Measurements from ENCODE around the gene HDAC7.
A peak's percentile ranks its signal among the peaks of the same experiment; 100 is the strongest.

The HDAC7 gene

GRCh38 chr12:47803191-47803875, 16.4 kb downstream of the HDAC7 start:
- peaks cover 33% of the 10 kb centered on the region for H3K36me3 Mint-ChIP-seq (ENCODE audit: low read depth)
- H3K27me3 Mint-ChIP-seq (ENCODE audit: low read depth) = no peaks in the 10 kb centered on the region
- peak overlapping the region; percentile 83 for H3K27ac Mint-ChIP-seq
- peaks cover 85% of the 10 kb centered on the region for H3K4me1 Mint-ChIP-seq (ENCODE audit: low read depth)
- H3K9me3 Mint-ChIP-seq = no peaks in the 10 kb centered on the region
- peak overlapping the region; percentile 73 for H3K4me3 Mint-ChIP-seq

DNA sequence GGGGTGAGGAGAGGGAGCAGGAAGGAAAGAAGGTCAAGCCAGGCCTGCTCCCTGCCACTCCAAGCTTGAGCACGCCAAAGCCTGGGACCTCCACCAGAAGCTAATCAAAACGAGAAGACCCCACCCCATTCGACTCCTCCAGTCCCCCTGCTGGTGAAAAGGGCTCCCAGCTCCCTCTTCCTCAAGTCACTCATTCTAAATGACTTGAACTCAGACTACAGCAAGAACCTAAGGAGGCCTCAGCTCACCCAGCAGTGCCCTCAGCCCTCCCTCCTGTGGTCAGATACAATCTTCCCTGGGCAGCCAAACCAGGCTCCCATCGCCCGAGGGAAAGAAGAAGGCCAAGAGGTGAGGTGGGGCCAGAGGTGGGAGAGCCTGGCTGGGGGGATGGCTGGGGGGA, 17.4 kb downstream of the HDAC7 start:
- Mint-ChIP-seq H3K36me3 (ENCODE audit: low read depth) (peaks cover 36% of the 10 kb centered on the region), H3K9me3 (no peaks in the 10 kb centered on the region), H3K4me3 (peak overlapping the region; percentile 65), H3K4me1 (ENCODE audit: low read depth) (peaks cover 76% of the 10 kb centered on the region), H3K27ac (peak overlapping the region; percentile 83), H3K27me3 (ENCODE audit: low read depth) (no peaks in the 10 kb centered on the region)

DNA sequence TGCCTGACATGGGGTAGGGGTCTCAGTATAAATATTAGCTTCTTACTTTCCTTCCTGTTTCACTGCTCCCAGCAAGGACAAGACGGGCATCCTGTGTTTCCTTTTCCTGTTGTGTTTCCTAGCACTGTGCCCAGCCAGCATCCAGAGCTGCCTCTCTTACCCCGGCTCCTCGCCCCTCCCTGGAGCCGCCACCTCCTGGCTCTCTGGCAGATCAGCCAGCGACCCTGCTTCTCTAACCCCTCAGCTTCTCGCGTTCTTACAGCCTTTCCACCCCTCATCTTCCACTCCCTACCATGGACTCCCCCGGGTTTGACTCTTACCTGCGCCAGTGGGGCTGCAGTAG, 17.8 kb downstream of the HDAC7 start:
- H3K4me3 Mint-ChIP-seq = peak overlapping the region; percentile 65
- H3K36me3 Mint-ChIP-seq (ENCODE audit: low read depth) = peaks cover 35% of the 10 kb centered on the region
- H3K27me3 Mint-ChIP-seq (ENCODE audit: low read depth) = no peaks in the 10 kb centered on the region
- peak overlapping the region; percentile 83 for H3K27ac Mint-ChIP-seq
- H3K9me3 Mint-ChIP-seq = no peaks in the 10 kb centered on the region
- H3K4me1 Mint-ChIP-seq (ENCODE audit: low read depth) = peaks cover 72% of the 10 kb centered on the region

GRCh38 chr12:47801170-47801903, 18.4 kb downstream of the HDAC7 start:
- Mint-ChIP-seq H3K9me3 (no peaks in the 10 kb centered on the region), H3K4me3 (no peak overlapping the region), H3K27ac (peak overlapping the region; percentile 74)

DNA sequence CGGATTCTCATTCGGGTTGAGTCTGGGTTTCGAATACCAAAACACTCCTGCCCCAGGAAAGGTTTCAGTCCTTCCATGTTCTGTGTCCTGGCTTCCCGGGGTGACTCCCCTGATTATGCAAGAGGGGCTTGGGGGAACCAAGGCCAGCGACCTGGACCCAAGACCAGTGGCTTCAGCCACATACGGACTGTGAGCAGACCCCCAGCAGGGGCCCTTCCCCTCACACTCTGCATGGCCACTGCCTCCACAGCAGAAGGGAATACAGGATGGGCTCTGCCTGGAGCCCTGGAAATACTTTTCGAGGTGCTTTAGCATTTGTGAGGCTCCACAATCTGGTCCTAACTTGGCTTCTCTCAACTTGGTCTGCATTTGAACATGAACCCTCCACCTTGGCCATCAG, 19.1 kb downstream of the HDAC7 start:
- Mint-ChIP-seq H3K27ac (peak overlapping the region; percentile 74), H3K4me3 (no peak overlapping the region), H3K27me3 (ENCODE audit: low read depth) (no peaks in the 10 kb centered on the region), H3K36me3 (ENCODE audit: low read depth) (peaks cover 36% of the 10 kb centered on the region), H3K9me3 (no peaks in the 10 kb centered on the region), H3K4me1 (ENCODE audit: low read depth) (peaks cover 59% of the 10 kb centered on the region)

More at GRCh38 chr12:47801170-47801903, 18.4 kb downstream of the HDAC7 start:
- H3K36me3 Mint-ChIP-seq (ENCODE audit: low read depth) = peaks cover 35% of the 10 kb centered on the region
- H3K27me3 Mint-ChIP-seq (ENCODE audit: low read depth) = no peaks in the 10 kb centered on the region
- peaks cover 66% of the 10 kb centered on the region for H3K4me1 Mint-ChIP-seq (ENCODE audit: low read depth)

- Mint-ChIP-seq H3K9me3 (no peaks in the 10 kb centered on the region), H3K4me1 (ENCODE audit: low read depth) (peaks cover 47% of the 10 kb centered on the region), H3K27ac (peak overlapping the region; percentile 49), H3K4me3 (no peak overlapping the region), H3K27me3 (ENCODE audit: low read depth) (no peaks in the 10 kb centered on the region), H3K36me3 (ENCODE audit: low read depth) (peaks cover 27% of the 10 kb centered on the region)
These were observed 20.2 kb downstream of the HDAC7 start for GRCh38 chr12:47799357-47799955.

- H3K4me1 Mint-ChIP-seq (ENCODE audit: low read depth) = peaks cover 41% of the 10 kb centered on the region
- peaks cover 30% of the 10 kb centered on the region for H3K36me3 Mint-ChIP-seq (ENCODE audit: low read depth)
These were observed 21.2 kb downstream of the HDAC7 start for GRCh38 chr12:47798382-47798948.

DNA sequence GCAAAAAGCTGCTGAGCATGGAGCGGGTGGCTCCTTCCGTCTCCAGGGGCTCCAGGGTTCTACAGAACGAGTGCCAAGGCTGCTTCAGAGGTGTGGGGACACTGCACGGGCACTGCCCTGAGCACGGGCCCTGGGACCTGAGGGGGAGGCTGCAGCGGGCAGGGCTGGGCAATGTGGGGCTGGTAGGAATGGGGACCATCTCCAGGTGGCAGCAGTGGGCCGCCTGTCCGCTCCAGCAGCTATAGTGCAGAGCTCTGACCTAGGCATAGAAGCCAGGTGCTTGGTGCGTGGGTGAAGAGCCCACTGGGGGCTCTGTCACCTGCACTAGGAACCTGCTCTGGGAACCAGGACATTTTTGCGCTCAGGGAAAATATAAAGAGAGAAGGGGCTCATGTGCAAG, 22.3 kb downstream of the HDAC7 start:
- peaks cover 31% of the 10 kb centered on the region for H3K4me1 Mint-ChIP-seq (ENCODE audit: low read depth)
- no peak overlapping the region for H3K4me3 Mint-ChIP-seq
- H3K36me3 Mint-ChIP-seq (ENCODE audit: low read depth) = peaks cover 34% of the 10 kb centered on the region
- H3K27ac Mint-ChIP-seq = peak overlapping the region; percentile 79
- H3K9me3 Mint-ChIP-seq = no peaks in the 10 kb centered on the region
- no peaks in the 10 kb centered on the region for H3K27me3 Mint-ChIP-seq (ENCODE audit: low read depth)

More at GRCh38 chr12:47798382-47798948, 21.2 kb downstream of the HDAC7 start:
- no peaks in the 10 kb centered on the region for H3K9me3 Mint-ChIP-seq
- H3K27me3 Mint-ChIP-seq (ENCODE audit: low read depth) = no peaks in the 10 kb centered on the region
- H3K4me3 Mint-ChIP-seq = no peak overlapping the region
- H3K27ac Mint-ChIP-seq = no peak overlapping the region

GRCh38 chr12:47795814-47796411, 23.8 kb downstream of the HDAC7 start:
- Mint-ChIP-seq H3K36me3 (ENCODE audit: low read depth) (peaks cover 35% of the 10 kb centered on the region), H3K4me1 (ENCODE audit: low read depth) (peaks cover 19% of the 10 kb centered on the region), H3K4me3 (no peak overlapping the region), H3K27me3 (ENCODE audit: low read depth) (no peaks in the 10 kb centered on the region), H3K9me3 (no peaks in the 10 kb centered on the region), H3K27ac (no peak overlapping the region)

DNA sequence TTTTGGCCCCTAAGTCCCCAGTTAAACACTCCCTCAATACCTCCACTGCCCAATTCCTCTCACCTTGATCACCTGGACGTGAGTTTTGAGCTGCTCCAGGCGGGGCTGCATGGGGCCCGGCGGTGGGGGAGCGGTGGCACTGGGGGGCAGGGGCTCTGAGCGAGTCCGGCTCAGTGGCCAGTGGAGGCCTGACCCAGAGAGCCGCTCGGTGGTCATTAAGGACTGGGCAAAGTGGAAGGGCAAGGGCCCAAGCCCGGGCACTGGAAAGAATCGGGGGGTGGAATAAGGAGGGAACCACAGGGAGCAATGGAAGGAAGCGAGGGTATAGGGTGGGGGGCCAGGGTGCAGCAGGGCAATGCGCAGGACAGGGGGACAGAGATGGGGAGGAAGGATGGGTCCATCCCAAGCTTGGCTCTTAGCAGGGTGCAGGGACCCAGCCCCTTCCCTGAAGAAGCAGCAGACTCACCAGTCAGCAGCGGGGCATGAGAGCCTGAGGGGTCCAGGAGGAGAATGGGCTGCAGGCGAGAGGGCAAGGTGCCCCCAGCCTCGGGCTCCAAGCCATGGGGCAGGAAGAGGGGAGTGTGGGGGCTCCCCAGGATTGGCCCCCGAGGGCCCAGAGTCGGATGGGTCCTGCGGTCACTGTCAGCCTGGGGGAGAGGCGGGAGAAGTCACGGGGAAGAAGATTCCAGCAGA, 24.4 kb downstream of the HDAC7 start:
- Mint-ChIP-seq H3K36me3 (ENCODE audit: low read depth) (peaks cover 39% of the 10 kb centered on the region), H3K9me3 (no peaks in the 10 kb centered on the region), H3K4me3 (no peak overlapping the region), H3K4me1 (ENCODE audit: low read depth) (peaks cover 16% of the 10 kb centered on the region), H3K27ac (no peak overlapping the region), H3K27me3 (ENCODE audit: low read depth) (no peaks in the 10 kb centered on the region)

DNA sequence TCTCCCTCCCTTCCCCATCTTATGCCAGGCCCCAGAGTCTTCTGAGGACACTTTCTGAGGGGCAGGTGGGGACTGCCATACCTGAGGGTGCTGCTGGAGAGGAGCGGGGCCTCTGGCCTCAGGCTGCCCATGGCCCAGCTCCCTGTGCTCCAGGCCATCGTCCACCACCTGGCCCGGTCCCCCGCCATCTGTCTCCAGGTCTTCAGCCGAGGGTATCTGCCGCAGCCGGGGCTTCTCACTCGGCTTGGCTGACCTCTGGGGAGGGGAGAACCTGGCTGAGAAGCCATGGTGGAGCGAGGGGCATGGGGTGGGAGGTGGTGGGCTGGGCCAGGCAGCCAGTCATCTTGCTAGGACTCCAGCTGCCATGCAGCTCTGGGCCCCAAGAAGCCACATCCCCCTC, 25.0 kb downstream of the HDAC7 start:
- no peaks in the 10 kb centered on the region for H3K27me3 Mint-ChIP-seq (ENCODE audit: low read depth)
- H3K9me3 Mint-ChIP-seq = no peaks in the 10 kb centered on the region
- no peak overlapping the region for H3K4me3 Mint-ChIP-seq
- peaks cover 40% of the 10 kb centered on the region for H3K36me3 Mint-ChIP-seq (ENCODE audit: low read depth)
- H3K4me1 Mint-ChIP-seq (ENCODE audit: low read depth) = peaks cover 10% of the 10 kb centered on the region
- no peak overlapping the region for H3K27ac Mint-ChIP-seq

DNA sequence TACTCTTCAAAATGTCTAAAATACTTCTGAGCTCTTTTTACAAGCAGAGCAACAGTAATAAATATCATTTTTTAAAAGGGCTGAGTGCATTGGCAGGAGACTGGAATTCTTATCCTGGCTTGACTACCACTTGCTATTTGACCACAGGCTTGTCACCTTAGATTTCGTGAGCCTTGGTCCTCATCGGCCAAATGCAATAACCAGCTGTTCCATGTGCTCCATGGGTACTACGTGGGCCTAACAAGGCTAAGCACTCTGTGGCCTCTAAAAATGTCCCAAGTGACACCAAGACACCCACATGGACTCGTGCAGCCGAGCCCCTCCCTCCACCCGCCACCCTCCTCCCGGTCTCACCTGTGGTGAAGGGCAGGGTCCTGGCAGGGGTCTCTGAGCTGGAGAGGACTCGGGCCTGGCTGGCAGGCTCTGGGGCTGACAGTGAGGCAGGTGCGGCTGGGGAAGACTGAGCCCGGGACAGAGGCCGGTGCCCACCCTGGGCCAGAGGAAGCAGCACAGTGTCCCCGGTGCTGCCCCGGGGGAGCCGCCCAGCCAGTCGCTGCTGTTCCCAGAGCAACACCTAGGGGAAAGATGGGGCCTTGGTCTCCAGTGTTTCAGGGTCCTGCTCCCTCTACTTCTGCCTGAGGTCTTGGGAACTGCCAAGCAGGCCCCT, 26.6 kb downstream of the HDAC7 start:
- H3K27ac Mint-ChIP-seq = no peak overlapping the region

GRCh38 chr12:47791874-47792273, 27.8 kb downstream of the HDAC7 start:
- H3K4me1 Mint-ChIP-seq (ENCODE audit: low read depth) = peaks cover 10% of the 10 kb centered on the region

More for the DNA sequence above, 26.6 kb downstream of the HDAC7 start:
- H3K9me3 Mint-ChIP-seq = no peaks in the 10 kb centered on the region
- no peak overlapping the region for H3K4me3 Mint-ChIP-seq
- peaks cover 8% of the 10 kb centered on the region for H3K4me1 Mint-ChIP-seq (ENCODE audit: low read depth)
- H3K36me3 Mint-ChIP-seq (ENCODE audit: low read depth) = peaks cover 46% of the 10 kb centered on the region
- no peaks in the 10 kb centered on the region for H3K27me3 Mint-ChIP-seq (ENCODE audit: low read depth)

More at GRCh38 chr12:47791874-47792273, 27.8 kb downstream of the HDAC7 start:
- Mint-ChIP-seq H3K27ac (no peak overlapping the region), H3K9me3 (no peaks in the 10 kb centered on the region), H3K36me3 (ENCODE audit: low read depth) (peaks cover 50% of the 10 kb centered on the region), H3K4me3 (no peak overlapping the region), H3K27me3 (ENCODE audit: low read depth) (no peaks in the 10 kb centered on the region)
